Left colon (tissue), 2 donors: ENCODE measurements around the gene DOCK11. TPM values are rescaled to one million over a fixed set of nuclear protein-coding genes. Genes with fewer than 3 reads are reported as not detected.
"Not testable (repeated sequence)": the region's sequence is repeated elsewhere in the genome, so short reads cannot be mapped to it uniquely, and the experiment has no call there.

Source experiments
- ATAC-seq: fragments of 200-7000 bp; cut with Tn5 transposase; one replicate; pipeline ENCODE4 v1.9.1; 2020; ENCODE audit warnings: mild to moderate bottlenecking, moderate library complexity
- DNase-seq, 2 donors: peaks; one replicate each; pipeline ENCODE4 v3.0.0-alpha.2; 2020
- intact Hi-C, 2 donors: fragments of 100-400 bp; cut with DNase I in 1 of 2; cut with micrococcal nuclease in 1 of 2; formaldehyde crosslinking; loops; one replicate each; pipeline versions ENCODE4 v1.11.2 to v1.14.0; 2022; cut with DNase I, micrococcal nuclease
- total RNA-seq, 2 donors: library from RNA; stranded (reverse); fragmentation: NEBNext Ultra II Directional; extraction: Animal tissue kit (Norgen Biotek cat#: 25700); gene quantifications; one replicate each; pipeline ENCODE4 v1.2.1, GENCODE V29; 2021
- donor health status: DM: no; HTN: no; CAD: no.
- donor health status: DM: yes; HTN: yes; CAD: no.

DOCK11 gene
- total RNA-seq, 2 donors from 2014 or later = 4.3 to 8.3 TPM

- ATAC-seq = no peak
- no peak for DNase-seq
- intact Hi-C loops = no loop called here
Measured at GRCh38 chrX:118558926-118559325, 63.3 kb downstream of the DOCK11 start.

- no peak for ATAC-seq
- intact Hi-C loops = no loop called here
- DNase-seq = no peak
Measured at GRCh38 chrX:118560489-118560888, 64.9 kb downstream of the DOCK11 start.

GRCh38 chrX:118562582-118563164 lies 67.1 kb downstream of the DOCK11 start:
- DNase-seq (no peak), ATAC-seq (no peak)
- intact Hi-C loops = no loop called here

GRCh38 chrX:118564498-118564897 lies 68.9 kb downstream of the DOCK11 start:
- DNase-seq (no peak), ATAC-seq (no peak)
- intact Hi-C loops = no loop called here

- no peak for ATAC-seq
- DNase-seq = no peak
- intact Hi-C loops = no loop called here
Measured at GRCh38 chrX:118565853-118566252, 70.2 kb downstream of the DOCK11 start.

GRCh38 chrX:118566359-118566758 lies 70.7 kb downstream of the DOCK11 start:
- intact Hi-C loops = no loop called here
- ATAC-seq (no peak), DNase-seq (no peak)

- no peak for DNase-seq
- no peak for ATAC-seq
- intact Hi-C loops = no loop called here
Measured at GRCh38 chrX:118569676-118570075, 74.1 kb downstream of the DOCK11 start.

- DNase-seq (no peak), ATAC-seq (no peak)
- intact Hi-C loops = no loop called here
Measured at GRCh38 chrX:118570209-118570608, 74.6 kb downstream of the DOCK11 start.

- no peak for DNase-seq
- intact Hi-C loops = no loop called here
- ATAC-seq = no peak
Measured at GRCh38 chrX:118571836-118572235, 76.2 kb downstream of the DOCK11 start.

- ATAC-seq = peak; percentile 69
- DNase-seq = no peak
- intact Hi-C loops = no loop called here
Measured at GRCh38 chrX:118574666-118575065, 79.1 kb downstream of the DOCK11 start.

- no peak for DNase-seq
- no peak for ATAC-seq
- intact Hi-C loops = no loop called here
Measured at GRCh38 chrX:118577041-118577440, 81.4 kb downstream of the DOCK11 start.

- DNase-seq (no peak), ATAC-seq (no peak)
- intact Hi-C loops = no loop called here
Measured at GRCh38 chrX:118579417-118579816, 83.8 kb downstream of the DOCK11 start.

GRCh38 chrX:118582926-118583325 lies 87.3 kb downstream of the DOCK11 start:
- DNase-seq, ATAC-seq, intact Hi-C loops: not testable (repeated sequence)

GRCh38 chrX:118583781-118584180 lies 88.2 kb downstream of the DOCK11 start:
- no peak for ATAC-seq
- no peak for DNase-seq
- intact Hi-C loops = no loop called here

- intact Hi-C loops = no loop called here
- no peak for ATAC-seq
- no peak for DNase-seq
Measured at GRCh38 chrX:118585296-118585695, 89.7 kb downstream of the DOCK11 start.

- ATAC-seq, DNase-seq, intact Hi-C loops: not testable (repeated sequence)
Measured at GRCh38 chrX:118586206-118586605, 90.6 kb downstream of the DOCK11 start.

- no peak for ATAC-seq
- intact Hi-C loops = no loop called here
- no peak for DNase-seq
Measured at GRCh38 chrX:118588715-118589114, 93.1 kb downstream of the DOCK11 start.

GRCh38 chrX:118589227-118589626 lies 93.6 kb downstream of the DOCK11 start:
- DNase-seq (no peak), ATAC-seq (no peak)
- intact Hi-C loops = no loop called here

GRCh38 chrX:118593407-118593806 lies 97.8 kb downstream of the DOCK11 start:
- intact Hi-C loops = loop anchor here in 1 of 2 donors (10.0 kb wide), 1 partner anchor 119 kb away; no protein-coding TSS in a partner anchor
- no peak for DNase-seq
- ATAC-seq = no peak

GRCh38 chrX:118594697-118595420 lies 99.2 kb downstream of the DOCK11 start:
- ATAC-seq = no peak
- intact Hi-C loops = loop anchor here in 1 of 2 donors (10.0 kb wide), 1 partner anchor 120 kb away; no protein-coding TSS in a partner anchor

More at GRCh38 chrX:118594697-118595420, 99.2 kb downstream of the DOCK11 start:
- no peak for DNase-seq
